Suprapubic skin (tissue), 4 donors: ENCODE measurements around the gene VSIR.

Source experiments
- CTCF ChIP-seq, 2 donors: fragments of 200-600 bp in 1 of 2; fragments of 450-650 bp in 1 of 2; sonication (generic) in 1 of 2; IDR thresholded peaks; one replicate each; pipeline ENCODE4 v1.5.1; 2016 to 2019; ENCODE audit warnings: antibody characterized with exemption in 2 of 2, mild to moderate bottlenecking in 1 of 2, moderate library complexity in 1 of 2
- EP300 ChIP-seq: sonication (generic); formaldehyde crosslinking; IDR thresholded peaks from one replicate; pipeline ENCODE4 v1.6.1; 2017; ENCODE audit warnings: antibody characterized with exemption
- POLR2AphosphoS5 ChIP-seq, 3 donors: sonication (generic); formaldehyde crosslinking; IDR thresholded peaks; one replicate each; pipeline ENCODE4 v1.6.1; 2017; ENCODE audit warnings: antibody characterized with exemption in 3 of 3

- TF ChIP-seq CTCF (IDR thresholded peaks at IDR 0.05) (no peak), POLR2AphosphoS5 (IDR thresholded peaks at IDR 0.05) (no peak), EP300 (no peak)
These were observed 25.5 kb downstream of the VSIR start for GRCh38 chr10:71747551-71748523.
